KMS-11 (cell line): ENCODE measurements around the gene AKT3.

Experiments
- H2AFZ ChIP-seq: fragments of 200-600 bp; sonication (generic); 2 replicates; pipeline ENCODE4 v1.6.1; 2016; ENCODE audit warnings: antibody characterized with exemption, mixed run types, low read depth
- H3K27ac ChIP-seq: fragments of 200-600 bp; sonication (generic); 2 replicates; pipeline ENCODE4 v1.6.1; 2016; ENCODE audit warnings: mild to moderate bottlenecking, mixed run types
- H3K27me3 ChIP-seq: fragments of 200-600 bp; sonication (generic); 2 replicates; pipeline ENCODE4 v1.6.1; 2017; ENCODE audit warnings: mild to moderate bottlenecking, low read depth, mixed run types, moderate library complexity; ENCODE audit not compliant: insufficient read depth
- H3K36me3 ChIP-seq: fragments of 200-600 bp; sonication (generic); 2 replicates; pipeline ENCODE4 v1.6.1; 2017; ENCODE audit warnings: mild to moderate bottlenecking, mixed run types; ENCODE audit not compliant: insufficient read depth
- H3K4me1 ChIP-seq: fragments of 200-600 bp; sonication (generic); 2 replicates; pipeline ENCODE4 v1.6.1; 2016; ENCODE audit warnings: mild to moderate bottlenecking, low read depth, mixed run types; ENCODE audit not compliant: poor library complexity, severe bottlenecking
- H3K4me2 ChIP-seq: fragments of 200-600 bp; sonication (generic); 2 replicates; pipeline ENCODE4 v1.7.0; 2016; ENCODE audit warnings: mild to moderate bottlenecking, mixed run types
- H3K4me3 ChIP-seq: fragments of 200-600 bp; sonication (generic); IDR thresholded peaks from 2 replicates; pipeline ENCODE4 v1.6.1; 2017; ENCODE audit warnings: low read depth, low read length, mixed read lengths; ENCODE audit not compliant: insufficient read depth
- H3K79me2 ChIP-seq: fragments of 200-600 bp; sonication (generic); 2 replicates; pipeline ENCODE4 v1.6.1; 2016; ENCODE audit warnings: low read depth, mixed run types; ENCODE audit not compliant: insufficient read depth
- H3K9ac ChIP-seq: fragments of 200-600 bp; sonication (generic); 2 replicates; pipeline ENCODE4 v1.6.1; 2016; ENCODE audit warnings: mild to moderate bottlenecking, mixed run types
- H4K20me1 ChIP-seq: fragments of 200-600 bp; sonication (generic); 2 replicates; pipeline ENCODE4 v1.6.1; 2016; ENCODE audit warnings: mild to moderate bottlenecking, mixed run types; ENCODE audit not compliant: insufficient read depth
- CTCF ChIP-seq: fragments of 200-600 bp; sonication (generic); conservative IDR thresholded peaks from 2 replicates; pipeline ENCODE4 v1.6.1; 2017; ENCODE audit warnings: low read depth, mild to moderate bottlenecking, antibody characterized with exemption, low read length, moderate library complexity, mixed read lengths

The AKT3 gene

DNA sequence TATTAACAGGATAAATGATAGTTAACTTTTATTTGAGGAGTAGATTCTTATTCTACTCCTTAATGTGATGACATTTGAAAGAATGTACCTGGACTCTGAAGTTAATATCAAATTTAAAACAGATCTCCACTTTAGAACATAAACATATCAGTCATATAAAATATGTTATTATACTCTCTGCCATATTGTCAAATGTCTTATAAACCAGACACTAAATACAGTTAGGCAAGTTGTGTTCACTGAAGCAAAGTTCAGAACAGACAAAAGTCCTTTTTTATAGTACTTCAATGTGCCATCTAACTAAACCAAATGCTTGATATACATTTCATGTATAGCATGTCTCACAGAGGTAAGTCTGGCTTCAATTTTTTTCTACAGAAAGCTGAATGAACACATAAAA, 285.2 kb downstream of the AKT3 start:
- no peak for TF ChIP-seq CTCF
- no peak overlapping the region for H3K4me3 ChIP-seq
- no peaks in the 10 kb centered on the region for H4K20me1 ChIP-seq
- H3K4me2 ChIP-seq, result no peak overlapping the region
- no peaks in the 10 kb centered on the region for H3K36me3 ChIP-seq
- H3K27me3 ChIP-seq, result no peaks in the 10 kb centered on the region
- no peak overlapping the region for H3K9ac ChIP-seq
- H3K27ac ChIP-seq, result no peak overlapping the region
- H3K79me2 ChIP-seq, result no peaks in the 10 kb centered on the region
- H3K4me1 ChIP-seq, result peaks cover 12% of the 10 kb centered on the region
- H2AFZ ChIP-seq, result no peak overlapping the region

DNA sequence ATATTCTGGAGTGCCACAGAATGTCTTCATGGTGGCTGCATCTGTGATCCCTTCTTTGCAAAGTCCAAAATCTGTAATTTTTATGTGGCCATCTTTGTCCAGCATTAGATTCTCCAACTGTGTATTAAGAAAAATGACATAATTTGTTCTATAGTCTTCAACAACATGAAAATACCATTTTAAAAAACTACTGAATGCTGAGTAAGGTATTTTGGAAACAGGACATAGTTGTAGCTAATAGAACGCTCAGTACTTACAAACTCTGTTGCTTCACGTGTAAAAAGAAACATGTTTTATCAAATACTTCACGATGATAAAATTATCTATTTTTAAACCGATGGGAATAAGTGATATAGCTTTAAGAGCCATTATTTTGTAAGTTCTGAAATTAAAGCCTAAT, 286.3 kb downstream of the AKT3 start:
- peaks cover 12% of the 10 kb centered on the region for H3K4me1 ChIP-seq
- no peak for TF ChIP-seq CTCF
- H4K20me1 ChIP-seq, result no peaks in the 10 kb centered on the region
- no peak overlapping the region for H3K4me2 ChIP-seq
- no peak overlapping the region for H3K9ac ChIP-seq
- no peaks in the 10 kb centered on the region for H3K27me3 ChIP-seq
- H3K79me2 ChIP-seq, result no peaks in the 10 kb centered on the region
- no peak overlapping the region for H3K27ac ChIP-seq
- H2AFZ ChIP-seq, result no peak overlapping the region
- no peaks in the 10 kb centered on the region for H3K36me3 ChIP-seq
- H3K4me3 ChIP-seq, result no peak overlapping the region

DNA sequence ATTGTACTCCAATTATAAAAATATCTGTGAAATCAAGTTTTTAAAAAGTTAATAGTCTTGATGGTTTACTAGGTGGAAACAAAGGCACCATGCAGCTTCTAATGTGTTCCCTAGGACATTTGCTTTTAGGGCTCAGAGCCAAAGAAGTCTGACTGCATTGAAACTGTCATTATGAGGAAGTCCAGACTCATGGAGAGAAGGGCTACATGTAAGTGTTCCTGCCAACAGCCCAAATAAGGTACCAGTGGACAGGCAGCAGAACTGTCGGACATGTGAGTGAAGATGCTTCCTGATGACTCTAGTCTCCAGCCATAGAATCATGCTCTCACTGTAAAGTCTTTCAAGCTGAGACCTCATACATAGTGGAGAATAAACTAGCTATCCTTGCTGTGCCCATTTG, 287.6 kb downstream of the AKT3 start:
- H3K79me2 ChIP-seq, result no peaks in the 10 kb centered on the region
- H3K9ac ChIP-seq, result no peak overlapping the region
- no peak overlapping the region for H3K4me2 ChIP-seq
- H3K27ac ChIP-seq, result no peak overlapping the region
- H3K27me3 ChIP-seq, result no peaks in the 10 kb centered on the region
- no peak overlapping the region for H2AFZ ChIP-seq
- peaks cover 12% of the 10 kb centered on the region for H3K4me1 ChIP-seq
- no peaks in the 10 kb centered on the region for H3K36me3 ChIP-seq
- H4K20me1 ChIP-seq, result no peaks in the 10 kb centered on the region
- no peak for TF ChIP-seq CTCF
- H3K4me3 ChIP-seq, result no peak overlapping the region

DNA sequence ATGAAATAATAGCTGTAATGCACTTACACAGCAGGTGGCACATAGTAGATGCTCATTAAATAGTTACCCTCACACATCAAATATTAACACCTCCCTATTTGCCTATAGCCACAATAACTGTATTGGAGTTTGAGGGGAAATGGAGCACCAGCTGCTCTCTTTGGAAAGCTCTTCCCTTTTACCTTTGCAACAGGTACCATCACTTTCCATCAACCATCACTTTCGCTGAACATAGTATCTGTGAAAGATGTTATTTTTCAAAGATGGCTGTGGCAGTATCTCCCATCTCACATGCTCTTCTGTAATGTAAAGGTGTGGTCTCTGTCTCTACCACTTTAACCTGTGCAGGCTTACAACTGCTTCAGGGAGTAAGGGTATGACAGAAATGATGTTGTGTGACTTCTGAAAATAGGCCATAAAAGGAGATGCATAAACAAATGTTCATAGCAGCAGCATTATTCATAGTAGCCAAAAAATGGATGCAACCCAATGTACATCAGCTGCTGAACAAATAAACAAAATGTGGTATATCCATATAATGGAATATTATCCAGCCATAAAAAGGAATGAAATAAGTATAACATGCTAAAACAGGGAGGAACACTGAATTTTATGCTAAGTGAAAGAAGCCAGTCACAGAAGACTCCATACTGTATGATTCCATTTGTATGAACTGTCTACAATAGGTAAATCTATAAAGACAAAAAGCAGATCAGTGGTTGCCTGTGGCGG, 288.3 kb downstream of the AKT3 start:
- Histone ChIP-seq H3K4me1 (peaks cover 12% of the 10 kb centered on the region), H3K4me2 (no peak overlapping the region), H3K27ac (no peak overlapping the region), H2AFZ (no peak overlapping the region), H3K36me3 (no peaks in the 10 kb centered on the region), H3K9ac (no peak overlapping the region), H4K20me1 (no peaks in the 10 kb centered on the region), H3K79me2 (no peaks in the 10 kb centered on the region), H3K27me3 (no peaks in the 10 kb centered on the region), H3K4me3 (no peak overlapping the region)
- TF ChIP-seq CTCF, result no peak
